Panc1 (cell line): ENCODE data around the gene SLC31A2. TPM values are rescaled to one million over a fixed set of nuclear protein-coding genes. Genes with fewer than 3 reads are reported as not detected.

ENCODE experiments used
- ATAC-seq: fragments of 200-7000 bp; cut with Tn5 transposase; 2 replicates; pipeline ENCODE4 v1.9.1; 2020; ENCODE audit warnings: mild to moderate bottlenecking, moderate library complexity
- BruUV-seq: library from RNA; stranded (reverse); fragments of 400-500 nt; replicated peaks from 2 replicates; lab custom pipeline; 2021; lab: Mats Ljungman, UMichigan
- CTCF ChIA-PET: fragments of 300-600 bp; sonication (Branson Sonifier 250); formaldehyde crosslinking; loops from one replicate; lab custom pipeline; 2022; ENCODE audit warnings: antibody characterized with exemption; lab: Charles Lee
- POLR2A ChIA-PET: fragments of 300-600 bp; sonication (Branson Sonifier 250); formaldehyde crosslinking; loops from one replicate; lab custom pipeline; 2022; ENCODE audit warnings: antibody characterized with exemption; lab: Charles Lee
- DNase-seq: peaks from one replicate; pipeline ENCODE4 v3.0.0-alpha.2; 2010; ENCODE audit warnings: low read depth, low spot score
- H3K27ac ChIP-seq: 2 replicates; pipeline ENCODE4 v1.5.1; 2011; ENCODE audit warnings: mild to moderate bottlenecking, low read length, inconsistent platforms
- H3K27me3 ChIP-seq: fragments of 200-500 bp; sonication (Bioruptor generic); 2 replicates; pipeline ENCODE4 v1.6.0; 2014; ENCODE audit warnings: low read length, inconsistent platforms; ENCODE audit not compliant: control insufficient read depth, insufficient read depth
- H3K36me3 ChIP-seq: fragments of 200-500 bp; sonication (Bioruptor generic); 2 replicates; pipeline ENCODE4 v1.5.1; 2014; ENCODE audit warnings: inconsistent platforms, mild to moderate bottlenecking, low read length, moderate library complexity; ENCODE audit not compliant: control insufficient read depth, insufficient read depth
- H3K4me1 ChIP-seq: 2 replicates; pipeline ENCODE4 v1.5.1; 2011; ENCODE audit warnings: inconsistent platforms, mild to moderate bottlenecking, low read length, moderate library complexity; ENCODE audit not compliant: control insufficient read depth, insufficient read depth
- H3K4me3 ChIP-seq, 2 experiments: 2 replicates each; pipeline ENCODE4 v1.5.1; 2011 to 2012; ENCODE audit warnings: low read depth in 2 of 2, low read length in 2 of 2, mild to moderate bottlenecking in 2 of 2, inconsistent platforms in 1 of 2, moderate library complexity in 1 of 2
- H3K9me3 ChIP-seq: fragments of 200-500 bp; sonication (Bioruptor generic); 2 replicates; pipeline ENCODE4 v1.5.1; 2014; ENCODE audit warnings: low read depth, mild to moderate bottlenecking, inconsistent platforms, low read length, moderate library complexity; ENCODE audit not compliant: control insufficient read depth, insufficient read depth
- POLR2AphosphoS5 ChIP-seq: IDR thresholded peaks from 2 replicates; pipeline ENCODE4 v1.6.1; 2012; ENCODE audit warnings: mild to moderate bottlenecking, low read depth, low read length, moderate library complexity
- SIN3A ChIP-seq: IDR thresholded peaks from 2 replicates; pipeline ENCODE4 v1.6.1; 2012; ENCODE audit warnings: low read depth, mild to moderate bottlenecking, low read length, moderate library complexity, borderline replicate concordance; ENCODE audit not compliant: insufficient read depth
- TCF7L2 ChIP-seq: IDR thresholded peaks from 2 replicates; pipeline ENCODE4 v1.6.1; 2011; ENCODE audit warnings: mild to moderate bottlenecking, low read depth, low read length, inconsistent platforms
- in situ Hi-C: cut with HindIII; loops from 2 replicates; pipeline ENCODE4 v1.10.0; 2016; ENCODE audit warnings: low sequenced_read_pairs, low pct_unique_long_range_greater_than_20kb
- intact Hi-C: fragments of 100-400 bp; cut with micrococcal nuclease; formaldehyde crosslinking; loops from one replicate; pipeline ENCODE4 v1.10.0; 2022; ENCODE audit not compliant: unreplicated experiment
- total RNA-seq: library from RNA; stranded (reverse); gene quantifications from one replicate; pipeline ENCODE4 v1.2.1, GENCODE V29; 2021; ENCODE audit not compliant: unreplicated experiment
- TF ChIP-seq, protein P1 (sequence below), 2 experiments: IDR thresholded peaks; 2 replicates each; pipeline ENCODE4 v1.6.1; 2011 to 2012; ENCODE audit warnings: low read depth in 2 of 2, control low read depth in 1 of 2, low read length in 1 of 2, mild to moderate bottlenecking in 1 of 2, moderate library complexity in 1 of 2; ENCODE audit not compliant: insufficient read depth in 1 of 2
- TF ChIP-seq, protein P2 (sequence below): fragments of 450-650 bp; IDR thresholded peaks from 2 replicates; pipeline ENCODE4 v1.5.1; 2017; ENCODE audit warnings: mild to moderate bottlenecking

Gene SLC31A2
- total RNA-seq, 1 experiment from 2014 or later: 5.3 TPM

DNA sequence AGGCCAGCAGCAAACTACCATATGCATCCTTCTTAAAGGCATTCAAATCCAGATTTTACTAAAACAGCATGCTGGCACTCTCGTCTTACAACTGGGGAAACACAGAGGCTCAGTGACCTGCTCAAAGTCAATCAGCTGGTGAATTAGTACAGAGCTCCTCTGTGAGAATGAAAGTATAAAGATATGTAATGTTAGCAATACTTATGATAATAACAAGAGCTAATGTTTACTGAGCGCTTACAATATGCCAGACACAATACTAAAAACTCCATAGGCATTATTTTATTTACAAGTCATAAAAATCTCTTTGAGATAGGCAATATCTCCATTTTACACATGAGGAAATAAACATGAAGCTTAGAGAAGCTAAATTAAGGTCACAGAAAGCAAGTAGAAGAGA is 41.6 kb downstream of the SLC31A2 start:
- Histone ChIP-seq H3K36me3 (peaks cover 9% of the 10 kb centered on the region), H3K27me3 (no peaks in the 10 kb centered on the region), H3K9me3 (no peaks in the 10 kb centered on the region), H3K4me1 (no peaks in the 10 kb centered on the region), H3K27ac (no peak overlapping the region), H3K4me3 (no peak overlapping the region)
- TF ChIP-seq, protein P1, sequence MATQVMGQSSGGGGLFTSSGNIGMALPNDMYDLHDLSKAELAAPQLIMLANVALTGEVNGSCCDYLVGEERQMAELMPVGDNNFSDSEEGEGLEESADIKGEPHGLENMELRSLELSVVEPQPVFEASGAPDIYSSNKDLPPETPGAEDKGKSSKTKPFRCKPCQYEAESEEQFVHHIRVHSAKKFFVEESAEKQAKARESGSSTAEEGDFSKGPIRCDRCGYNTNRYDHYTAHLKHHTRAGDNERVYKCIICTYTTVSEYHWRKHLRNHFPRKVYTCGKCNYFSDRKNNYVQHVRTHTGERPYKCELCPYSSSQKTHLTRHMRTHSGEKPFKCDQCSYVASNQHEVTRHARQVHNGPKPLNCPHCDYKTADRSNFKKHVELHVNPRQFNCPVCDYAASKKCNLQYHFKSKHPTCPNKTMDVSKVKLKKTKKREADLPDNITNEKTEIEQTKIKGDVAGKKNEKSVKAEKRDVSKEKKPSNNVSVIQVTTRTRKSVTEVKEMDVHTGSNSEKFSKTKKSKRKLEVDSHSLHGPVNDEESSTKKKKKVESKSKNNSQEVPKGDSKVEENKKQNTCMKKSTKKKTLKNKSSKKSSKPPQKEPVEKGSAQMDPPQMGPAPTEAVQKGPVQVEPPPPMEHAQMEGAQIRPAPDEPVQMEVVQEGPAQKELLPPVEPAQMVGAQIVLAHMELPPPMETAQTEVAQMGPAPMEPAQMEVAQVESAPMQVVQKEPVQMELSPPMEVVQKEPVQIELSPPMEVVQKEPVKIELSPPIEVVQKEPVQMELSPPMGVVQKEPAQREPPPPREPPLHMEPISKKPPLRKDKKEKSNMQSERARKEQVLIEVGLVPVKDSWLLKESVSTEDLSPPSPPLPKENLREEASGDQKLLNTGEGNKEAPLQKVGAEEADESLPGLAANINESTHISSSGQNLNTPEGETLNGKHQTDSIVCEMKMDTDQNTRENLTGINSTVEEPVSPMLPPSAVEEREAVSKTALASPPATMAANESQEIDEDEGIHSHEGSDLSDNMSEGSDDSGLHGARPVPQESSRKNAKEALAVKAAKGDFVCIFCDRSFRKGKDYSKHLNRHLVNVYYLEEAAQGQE (IDR thresholded peaks at IDR 0.05; ENCODE audit: insufficient read depth in 1 of 2, low read depth in 2 of 2, low read length in 1 of 2): no peak
- TF ChIP-seq TCF7L2: no peak
- TF ChIP-seq SIN3A: no peak
- intact Hi-C loops (no loop called here), in situ Hi-C loops (no loop called here)
- no TSS peak for BruUV-seq
- no peak for DNase-seq
- ATAC-seq: no peak
- ChIA-PET POLR2A (no interaction called here), CTCF (no interaction called here)

DNA sequence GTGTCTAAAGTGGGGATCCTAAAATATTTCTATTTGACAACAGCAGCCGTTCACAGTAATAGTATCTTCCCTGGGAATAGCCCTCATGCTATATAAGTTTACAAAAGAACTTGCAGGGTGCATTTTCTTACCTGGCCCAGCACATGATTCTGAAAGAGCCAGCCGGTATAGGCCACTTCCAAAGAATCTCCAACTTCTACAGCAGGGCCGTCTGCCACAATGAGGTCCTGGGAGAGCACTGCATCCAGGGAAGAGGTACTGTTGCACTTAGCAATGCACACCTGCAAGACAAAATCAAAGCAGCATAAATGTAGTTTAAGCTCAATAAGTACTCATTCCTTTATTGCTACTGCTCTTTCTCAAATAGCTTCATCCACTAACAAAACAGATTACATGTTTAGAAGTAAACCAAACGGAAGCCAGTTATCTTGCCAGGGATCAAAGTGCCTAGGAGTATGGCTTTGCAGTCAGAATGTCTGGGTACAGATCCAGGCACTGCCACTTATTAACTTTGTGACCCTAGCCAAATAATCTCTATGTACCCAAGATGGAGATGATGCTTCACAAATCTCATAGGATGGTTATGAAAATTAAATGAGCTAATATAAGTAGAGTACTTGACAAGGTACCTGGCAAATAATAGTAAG is 49.0 kb downstream of the SLC31A2 start:
- POLR2A ChIA-PET: interaction anchor here (0.6 kb wide), 1 partner anchor 41 kb away, joined by 11 read pairs; no protein-coding TSS in a partner anchor
- Histone ChIP-seq H3K4me3 (no peak overlapping the region), H3K27ac (no peak overlapping the region), H3K4me1 (no peaks in the 10 kb centered on the region), H3K36me3 (0 out of 2 replicates have a peak, but pooled peaks cover 2% of the 10 kb centered on the region), H3K9me3 (no peaks in the 10 kb centered on the region), H3K27me3 (no peaks in the 10 kb centered on the region)
- in situ Hi-C loops: no loop called here
- no peak for DNase-seq
- no peak for ATAC-seq
- CTCF ChIA-PET: no interaction called here
- no peak for TF ChIP-seq SIN3A
- TF ChIP-seq, protein P2, sequence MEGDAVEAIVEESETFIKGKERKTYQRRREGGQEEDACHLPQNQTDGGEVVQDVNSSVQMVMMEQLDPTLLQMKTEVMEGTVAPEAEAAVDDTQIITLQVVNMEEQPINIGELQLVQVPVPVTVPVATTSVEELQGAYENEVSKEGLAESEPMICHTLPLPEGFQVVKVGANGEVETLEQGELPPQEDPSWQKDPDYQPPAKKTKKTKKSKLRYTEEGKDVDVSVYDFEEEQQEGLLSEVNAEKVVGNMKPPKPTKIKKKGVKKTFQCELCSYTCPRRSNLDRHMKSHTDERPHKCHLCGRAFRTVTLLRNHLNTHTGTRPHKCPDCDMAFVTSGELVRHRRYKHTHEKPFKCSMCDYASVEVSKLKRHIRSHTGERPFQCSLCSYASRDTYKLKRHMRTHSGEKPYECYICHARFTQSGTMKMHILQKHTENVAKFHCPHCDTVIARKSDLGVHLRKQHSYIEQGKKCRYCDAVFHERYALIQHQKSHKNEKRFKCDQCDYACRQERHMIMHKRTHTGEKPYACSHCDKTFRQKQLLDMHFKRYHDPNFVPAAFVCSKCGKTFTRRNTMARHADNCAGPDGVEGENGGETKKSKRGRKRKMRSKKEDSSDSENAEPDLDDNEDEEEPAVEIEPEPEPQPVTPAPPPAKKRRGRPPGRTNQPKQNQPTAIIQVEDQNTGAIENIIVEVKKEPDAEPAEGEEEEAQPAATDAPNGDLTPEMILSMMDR: no peak
- TF ChIP-seq POLR2AphosphoS5: no peak
- TF ChIP-seq, protein P1 (IDR thresholded peaks at IDR 0.05; ENCODE audit: insufficient read depth in 1 of 2, low read depth in 2 of 2, low read length in 1 of 2): no peak
- TF ChIP-seq TCF7L2: no peak
- BruUV-seq: no TSS peak
- intact Hi-C loops: no loop called here
